Liver (tissue), 9 donors: Measurements from ENCODE around the gene CCR8. TPM values are rescaled to one million over a fixed set of nuclear protein-coding genes. Genes with fewer than 3 reads are reported as not detected.

Source experiments
- DNase-seq: peaks from one replicate; pipeline ENCODE4 v3.0.0-alpha.2; 2017; ENCODE audit warnings: low spot score
- H3K27ac ChIP-seq, 2 donors: one replicate each; pipeline ENCODE4 v1.7.0; 2013; ENCODE audit warnings: inconsistent platforms in 2 of 2, low read length in 2 of 2, control low read depth in 1 of 2, low read depth in 1 of 2, mild to moderate bottlenecking in 1 of 2
- H3K27me3 ChIP-seq, 4 donors: one replicate each; pipeline versions ENCODE4 v1.6.1 to v1.7.0; 2013; ENCODE audit warnings: low read length in 3 of 4, inconsistent platforms in 1 of 4, mild to moderate bottlenecking in 1 of 4, moderate library complexity in 1 of 4; ENCODE audit not compliant: control insufficient read depth in 4 of 4, insufficient read depth in 4 of 4
- H3K36me3 ChIP-seq, 4 donors: one replicate each; pipeline versions ENCODE4 v1.6.1 to v1.7.0; 2013; ENCODE audit warnings: low read length in 3 of 4, mild to moderate bottlenecking in 3 of 4, low read depth in 1 of 4, moderate library complexity in 1 of 4; ENCODE audit not compliant: control insufficient read depth in 4 of 4, insufficient read depth in 3 of 4
- H3K4me1 ChIP-seq, 4 donors: one replicate each; pipeline versions ENCODE4 v1.6.1 to v1.7.0; 2013; ENCODE audit warnings: low read length in 3 of 4, mild to moderate bottlenecking in 3 of 4, moderate library complexity in 1 of 4; ENCODE audit not compliant: control insufficient read depth in 4 of 4, insufficient read depth in 4 of 4
- H3K4me3 ChIP-seq, 3 donors: one replicate each; pipeline versions ENCODE4 v1.6.1 to v1.7.0; 2013; ENCODE audit warnings: low read length in 3 of 3, control low read depth in 1 of 3, low read depth in 1 of 3, mild to moderate bottlenecking in 1 of 3
- H3K9ac ChIP-seq, 2 donors: one replicate each; pipeline ENCODE4 v1.7.0; 2013; ENCODE audit warnings: low read length in 2 of 2, mild to moderate bottlenecking in 2 of 2, moderate library complexity in 2 of 2, control low read depth in 1 of 2, low read depth in 1 of 2
- H3K9me3 ChIP-seq, 4 donors: one replicate each; pipeline versions ENCODE4 v1.6.1 to v1.7.0; 2013; ENCODE audit warnings: low read length in 3 of 4; ENCODE audit not compliant: control insufficient read depth in 4 of 4
- ATF3 ChIP-seq: IDR thresholded peaks from 2 replicates; pipeline ENCODE4 v1.6.1; 2016; ENCODE audit warnings: antibody characterized with exemption
- CTCF ChIP-seq: fragments of 150-350 bp; IDR thresholded peaks from 2 replicates; pipeline ENCODE4 v1.5.1; 2017; ENCODE audit warnings: improper control_type of control experiment, low read depth, low read length; ENCODE audit not compliant: missing input control
- EGR1 ChIP-seq, 2 donors: IDR thresholded peaks; 2 replicates each; pipeline ENCODE4 v1.6.1; 2016 to 2018; ENCODE audit warnings: antibody characterized with exemption in 2 of 2, low read depth in 2 of 2
- FOXA1 ChIP-seq: IDR thresholded peaks from 2 replicates; pipeline ENCODE4 v1.6.1; 2016; ENCODE audit warnings: antibody characterized with exemption
- FOXA2 ChIP-seq: IDR thresholded peaks from 2 replicates; pipeline ENCODE4 v1.6.1; 2016; ENCODE audit warnings: antibody characterized with exemption
- GABPA ChIP-seq, 2 donors: IDR thresholded peaks in 1 of 2; conservative IDR thresholded peaks in 1 of 2; 2 replicates each; pipeline ENCODE4 v1.6.1; 2016; ENCODE audit warnings: antibody characterized with exemption in 2 of 2, mild to moderate bottlenecking in 1 of 2, moderate library complexity in 1 of 2
- HNF4A ChIP-seq, 2 donors: conservative IDR thresholded peaks; 2 replicates each; pipeline ENCODE4 v1.6.1; 2016; ENCODE audit warnings: antibody characterized with exemption in 2 of 2, mild to moderate bottlenecking in 2 of 2
- HNF4G ChIP-seq: IDR thresholded peaks from 2 replicates; pipeline ENCODE4 v1.6.1; 2016; ENCODE audit warnings: antibody characterized with exemption
- JUND ChIP-seq, 2 donors: IDR thresholded peaks; 2 replicates each; pipeline ENCODE4 v1.6.1; 2016; ENCODE audit warnings: antibody characterized with exemption in 2 of 2
- MAX ChIP-seq: IDR thresholded peaks from 2 replicates; pipeline ENCODE4 v1.6.1; 2016; ENCODE audit warnings: antibody characterized with exemption
- NR2F2 ChIP-seq: IDR thresholded peaks from 2 replicates; pipeline ENCODE4 v1.6.1; 2016; ENCODE audit warnings: antibody characterized with exemption
- RAD21 ChIP-seq, 2 donors: IDR thresholded peaks; 2 replicates each; pipeline ENCODE4 v1.6.1; 2016; ENCODE audit warnings: antibody characterized with exemption in 2 of 2, mild to moderate bottlenecking in 2 of 2
- RXRA ChIP-seq, 2 donors: IDR thresholded peaks; 2 replicates each; pipeline ENCODE4 v1.6.1; 2017 to 2018; ENCODE audit warnings: antibody characterized with exemption in 2 of 2, mild to moderate bottlenecking in 1 of 2
- SP1 ChIP-seq: IDR thresholded peaks from 2 replicates; pipeline ENCODE4 v1.6.1; 2018; ENCODE audit warnings: antibody characterized with exemption, mild to moderate bottlenecking
- TAF1 ChIP-seq: conservative IDR thresholded peaks from 2 replicates; pipeline ENCODE4 v1.6.1; 2016; ENCODE audit warnings: antibody characterized with exemption, mild to moderate bottlenecking
- YY1 ChIP-seq: IDR thresholded peaks from 2 replicates; pipeline ENCODE4 v1.6.1; 2016; ENCODE audit warnings: antibody characterized with exemption, mild to moderate bottlenecking
- WGBS: extraction: QIAGEN DNeasy Blood & Tissue Kit; methylation state at CpG from one replicate; pipeline ENCODE4 v1.1.7; 2013; 5-methylcytosine and 5-hydroxymethylcytosine counted together
- polyA plus RNA-seq, 2 donors: library from polyadenylated mRNA; stranded (reverse) in 1 of 2; unstranded in 1 of 2; fragments of 200-250 nt in 1 of 2; fragments of >200 nt in 1 of 2; fragmentation: Nextera tagmentation in 1 of 2; extraction: Ambion mirVana in 1 of 2; gene quantifications; one replicate each; pipeline versions ENCODE4 v1.2.1 to v1.2.3, GENCODE V29; 2013 to 2015
- total RNA-seq, 2 donors: library from RNA; depleted of rRNA; stranded (reverse); fragments of >200 nt; gene quantifications; one replicate each; pipeline ENCODE4 v1.2.3, GENCODE V29; 2014
- TF ChIP-seq, protein P1 (sequence below): IDR thresholded peaks from 2 replicates; pipeline ENCODE4 v1.6.1; 2016; ENCODE audit warnings: antibody characterized with exemption, mild to moderate bottlenecking
- TF ChIP-seq, protein P2 (sequence below): IDR thresholded peaks from 2 replicates; pipeline ENCODE4 v1.6.1; 2016; ENCODE audit warnings: antibody characterized with exemption
- donor health status: healthy.
- donor health status: healthy.
- donor health status: healthy.
- donor health status: healthy.
- donor health status: healthy.

CCR8 gene
- total and polyA plus RNA-seq, 4 donors: not detected

DNA sequence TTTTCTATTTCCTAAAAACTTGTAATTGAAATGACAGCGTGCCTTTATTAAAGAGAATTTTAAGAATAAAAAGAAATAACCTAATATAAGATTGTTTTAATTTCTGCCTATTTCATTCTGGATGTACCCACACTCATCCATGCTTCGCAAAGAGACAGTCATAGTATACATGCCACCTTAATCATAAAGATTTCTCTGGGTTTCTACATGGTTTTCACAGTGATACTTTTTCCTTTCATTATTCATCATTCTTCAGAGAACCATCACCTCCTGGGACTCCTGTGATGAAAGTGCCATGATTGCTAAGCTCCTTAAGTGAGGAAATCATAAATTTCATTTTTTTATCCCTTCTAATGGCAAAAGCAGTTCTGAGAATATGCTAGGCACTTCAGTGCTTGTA, 4.3 kb upstream of the CCR8 start:
- DNase-seq: no peak
- Histone ChIP-seq H3K4me3 (no peak overlapping the region), H3K9ac (no peak overlapping the region), H3K27ac (no peak overlapping the region), H3K36me3 (no peaks in the 10 kb centered on the region), H3K4me1 (no peaks in the 10 kb centered on the region), H3K27me3 (no peaks in the 10 kb centered on the region), H3K9me3 (no peaks in the 10 kb centered on the region)
- TF ChIP-seq GABPA (IDR thresholded peaks at IDR 0.05 in 1 of 2, conservative IDR thresholded peaks at IDR 0.05 in 1 of 2) (no peak), JUND (IDR thresholded peaks at IDR 0.05) (no peak), ATF3 (no peak), NR2F2 (no peak), HNF4A (conservative IDR thresholded peaks at IDR 0.05) (no peak), TAF1 (no peak), MAX (no peak), FOXA1 (no peak), HNF4G (no peak), RXRA (IDR thresholded peaks at IDR 0.05) (no peak), RAD21 (IDR thresholded peaks at IDR 0.05) (no peak), FOXA2 (no peak), SP1 (no peak), YY1 (no peak), EGR1 (IDR thresholded peaks at IDR 0.05; ENCODE audit: low read depth in 2 of 2) (no peak)
- TF ChIP-seq, protein P1, sequence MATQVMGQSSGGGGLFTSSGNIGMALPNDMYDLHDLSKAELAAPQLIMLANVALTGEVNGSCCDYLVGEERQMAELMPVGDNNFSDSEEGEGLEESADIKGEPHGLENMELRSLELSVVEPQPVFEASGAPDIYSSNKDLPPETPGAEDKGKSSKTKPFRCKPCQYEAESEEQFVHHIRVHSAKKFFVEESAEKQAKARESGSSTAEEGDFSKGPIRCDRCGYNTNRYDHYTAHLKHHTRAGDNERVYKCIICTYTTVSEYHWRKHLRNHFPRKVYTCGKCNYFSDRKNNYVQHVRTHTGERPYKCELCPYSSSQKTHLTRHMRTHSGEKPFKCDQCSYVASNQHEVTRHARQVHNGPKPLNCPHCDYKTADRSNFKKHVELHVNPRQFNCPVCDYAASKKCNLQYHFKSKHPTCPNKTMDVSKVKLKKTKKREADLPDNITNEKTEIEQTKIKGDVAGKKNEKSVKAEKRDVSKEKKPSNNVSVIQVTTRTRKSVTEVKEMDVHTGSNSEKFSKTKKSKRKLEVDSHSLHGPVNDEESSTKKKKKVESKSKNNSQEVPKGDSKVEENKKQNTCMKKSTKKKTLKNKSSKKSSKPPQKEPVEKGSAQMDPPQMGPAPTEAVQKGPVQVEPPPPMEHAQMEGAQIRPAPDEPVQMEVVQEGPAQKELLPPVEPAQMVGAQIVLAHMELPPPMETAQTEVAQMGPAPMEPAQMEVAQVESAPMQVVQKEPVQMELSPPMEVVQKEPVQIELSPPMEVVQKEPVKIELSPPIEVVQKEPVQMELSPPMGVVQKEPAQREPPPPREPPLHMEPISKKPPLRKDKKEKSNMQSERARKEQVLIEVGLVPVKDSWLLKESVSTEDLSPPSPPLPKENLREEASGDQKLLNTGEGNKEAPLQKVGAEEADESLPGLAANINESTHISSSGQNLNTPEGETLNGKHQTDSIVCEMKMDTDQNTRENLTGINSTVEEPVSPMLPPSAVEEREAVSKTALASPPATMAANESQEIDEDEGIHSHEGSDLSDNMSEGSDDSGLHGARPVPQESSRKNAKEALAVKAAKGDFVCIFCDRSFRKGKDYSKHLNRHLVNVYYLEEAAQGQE: no peak
- TF ChIP-seq, protein P2, sequence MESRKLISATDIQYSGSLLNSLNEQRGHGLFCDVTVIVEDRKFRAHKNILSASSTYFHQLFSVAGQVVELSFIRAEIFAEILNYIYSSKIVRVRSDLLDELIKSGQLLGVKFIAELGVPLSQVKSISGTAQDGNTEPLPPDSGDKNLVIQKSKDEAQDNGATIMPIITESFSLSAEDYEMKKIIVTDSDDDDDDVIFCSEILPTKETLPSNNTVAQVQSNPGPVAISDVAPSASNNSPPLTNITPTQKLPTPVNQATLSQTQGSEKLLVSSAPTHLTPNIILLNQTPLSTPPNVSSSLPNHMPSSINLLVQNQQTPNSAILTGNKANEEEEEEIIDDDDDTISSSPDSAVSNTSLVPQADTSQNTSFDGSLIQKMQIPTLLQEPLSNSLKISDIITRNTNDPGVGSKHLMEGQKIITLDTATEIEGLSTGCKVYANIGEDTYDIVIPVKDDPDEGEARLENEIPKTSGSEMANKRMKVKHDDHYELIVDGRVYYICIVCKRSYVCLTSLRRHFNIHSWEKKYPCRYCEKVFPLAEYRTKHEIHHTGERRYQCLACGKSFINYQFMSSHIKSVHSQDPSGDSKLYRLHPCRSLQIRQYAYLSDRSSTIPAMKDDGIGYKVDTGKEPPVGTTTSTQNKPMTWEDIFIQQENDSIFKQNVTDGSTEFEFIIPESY: no peak
- WGBS: 94% methylated on average over 2 of the region's 2 CpGs

DNA sequence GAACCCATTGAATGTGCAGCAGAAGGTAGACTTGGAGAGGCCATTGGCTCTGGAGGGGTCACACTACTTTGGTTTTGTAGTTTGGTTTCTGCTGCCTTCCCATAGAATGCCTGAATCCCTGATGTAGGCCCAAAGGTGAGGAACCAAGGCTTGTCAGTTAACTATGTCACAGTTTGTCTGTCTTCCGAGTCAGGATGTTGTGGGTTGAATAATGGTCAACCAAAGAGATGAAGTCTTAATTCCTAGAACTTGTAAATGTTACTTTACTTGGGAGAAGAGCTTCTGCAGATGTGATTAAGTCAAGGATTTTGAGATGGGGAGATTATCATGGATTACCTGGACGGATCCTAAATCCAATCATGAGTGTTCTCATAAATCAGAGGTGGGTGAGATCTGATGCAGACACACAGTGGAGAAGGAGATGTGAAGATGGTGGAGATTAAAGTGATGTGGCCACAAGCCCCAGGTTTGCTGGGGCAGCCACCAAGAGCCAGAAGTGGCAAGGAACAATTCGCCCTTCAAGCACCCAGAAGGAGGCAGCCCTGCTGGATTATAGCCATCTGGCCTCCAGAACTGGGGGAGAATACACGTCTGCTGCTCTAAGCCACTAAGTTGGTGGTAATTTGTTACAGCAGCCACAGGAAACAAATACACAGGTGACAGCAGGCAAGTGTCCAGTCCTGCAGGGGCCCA, 2.3 kb upstream of the CCR8 start:
- Histone ChIP-seq H3K4me1 (no peaks in the 10 kb centered on the region), H3K36me3 (no peaks in the 10 kb centered on the region), H3K27ac (no peak overlapping the region), H3K27me3 (no peaks in the 10 kb centered on the region), H3K9me3 (no peaks in the 10 kb centered on the region), H3K9ac (no peak overlapping the region), H3K4me3 (no peak overlapping the region)
- DNase-seq: no peak
- 88% methylated on average over 4 of the region's 4 CpGs for WGBS
- TF ChIP-seq, protein P1: no peak
- TF ChIP-seq FOXA2 (no peak), YY1 (no peak), NR2F2 (no peak), FOXA1 (no peak), JUND (IDR thresholded peaks at IDR 0.05) (no peak), HNF4A (conservative IDR thresholded peaks at IDR 0.05) (no peak), RXRA (IDR thresholded peaks at IDR 0.05) (no peak), EGR1 (IDR thresholded peaks at IDR 0.05; ENCODE audit: low read depth in 2 of 2) (no peak), TAF1 (no peak), CTCF (no peak)
- TF ChIP-seq, protein P2: no peak
